Measurements from ENCODE around the gene DPP3. TPM values are rescaled to one million over a fixed set of nuclear protein-coding genes. Genes with fewer than 3 reads are reported as not detected.

Gene DPP3
- total RNA-seq, 2 donors from 2014 or later, result 20.2 to 22.2 TPM

GRCh38 chr11:66476841-66477251 is 3.4 kb upstream of the DPP3 start:
- Histone ChIP-seq H3K9me3 (no peaks in the 10 kb centered on the region), H3K27me3 (replicated peaks; ENCODE audit: insufficient read depth) (no peaks in the 10 kb centered on the region), H3K27ac (no peak overlapping the region), H3K4me1 (ENCODE audit: control insufficient read depth in 1 of 2, low read depth in 2 of 2) (peaks cover 8 to 18% of the 10 kb centered on the region in 2 donors), H3K36me3 (peaks cover 24% of the 10 kb centered on the region), H3K4me3 (no peak overlapping the region)
- DNase-seq (ENCODE audit: low spot score) (no peak), ATAC-seq (ENCODE audit: insufficient number of reproducible peaks, low FRiP score, low read depth) (no peak)
- no peak for TF ChIP-seq CTCF (IDR thresholded peaks at IDR 0.05)

GRCh38 chr11:66477263-66478201 is 2.7 kb upstream of the DPP3 start:
- TF ChIP-seq CTCF (IDR thresholded peaks at IDR 0.05), result no peak
- H3K4me1 ChIP-seq (ENCODE audit: control insufficient read depth in 1 of 2, low read depth in 2 of 2), result peaks cover 8 to 18% of the 10 kb centered on the region in 2 donors
- peaks cover 18% of the 10 kb centered on the region for H3K36me3 ChIP-seq
- H3K27me3 ChIP-seq (replicated peaks; ENCODE audit: insufficient read depth), result no peaks in the 10 kb centered on the region
- no peak overlapping the region for H3K4me3 ChIP-seq
- no peak for ATAC-seq (ENCODE audit: insufficient number of reproducible peaks, low FRiP score, low read depth)
- no peak for DNase-seq (ENCODE audit: low spot score)
- no peaks in the 10 kb centered on the region for H3K9me3 ChIP-seq
- no peak overlapping the region for H3K27ac ChIP-seq

GRCh38 chr11:66478729-66479393 is 1.4 kb upstream of the DPP3 start:
- peak; percentile 66 for TF ChIP-seq CTCF (IDR thresholded peaks at IDR 0.05)
- peaks cover 8 to 18% of the 10 kb centered on the region in 2 donors for H3K4me1 ChIP-seq (ENCODE audit: control insufficient read depth in 1 of 2, low read depth in 2 of 2)
- DNase-seq (ENCODE audit: low spot score), result no peak
- peak overlapping the region; percentile 89 for H3K27ac ChIP-seq
- H3K27me3 ChIP-seq (replicated peaks; ENCODE audit: insufficient read depth), result no peaks in the 10 kb centered on the region
- H3K9me3 ChIP-seq, result no peaks in the 10 kb centered on the region
- peaks cover 5% of the 10 kb centered on the region for H3K36me3 ChIP-seq
- H3K4me3 ChIP-seq, result peak overlapping the region; percentile 83
- ATAC-seq (ENCODE audit: insufficient number of reproducible peaks, low FRiP score, low read depth), result no peak

GRCh38 chr11:66479394-66480116 is 679 bp upstream of the DPP3 start:
- TF ChIP-seq CTCF (IDR thresholded peaks at IDR 0.05), result no peak
- H3K36me3 ChIP-seq, result no peaks in the 10 kb centered on the region
- H3K4me3 ChIP-seq, result peak overlapping the region; percentile 83
- DNase-seq (ENCODE audit: low spot score) (no peak), ATAC-seq (ENCODE audit: insufficient number of reproducible peaks, low FRiP score, low read depth) (peak; percentile 4)
- H3K27ac ChIP-seq, result peak overlapping the region; percentile 89
- peaks cover 8 to 18% of the 10 kb centered on the region in 2 donors for H3K4me1 ChIP-seq (ENCODE audit: control insufficient read depth in 1 of 2, low read depth in 2 of 2)
- H3K27me3 ChIP-seq (replicated peaks; ENCODE audit: insufficient read depth), result no peaks in the 10 kb centered on the region
- H3K9me3 ChIP-seq, result no peaks in the 10 kb centered on the region

All from thoracic aorta (tissue), 2 donors.